Erythroblast (primary cell): Measurements from ENCODE around the gene NT5C3B.
"Not testable (repeated sequence)": the region's sequence is repeated elsewhere in the genome, so short reads cannot be mapped to it uniquely, and the experiment has no call there.

Experiments
- GATA1 ChIP-seq: IDR thresholded peaks from 2 replicates; pipeline ENCODE4 v1.6.1; 2011; ENCODE audit warnings: low read depth, mild to moderate bottlenecking, control low read depth, low read length, moderate library complexity
- POLR2A ChIP-seq: IDR thresholded peaks from 2 replicates; pipeline ENCODE4 v1.6.1; 2011; ENCODE audit warnings: mild to moderate bottlenecking, low read length

- TF ChIP-seq POLR2A, GATA1: not testable (repeated sequence)
Observed at GRCh38 chr17:41851382-41851781, 15.3 kb upstream of the NT5C3B start.
